NCI-H1694 (cell line): ENCODE measurements around the gene ZNF337.
A peak's percentile ranks its signal among the peaks of the same experiment; 100 is the strongest.
"Not testable (repeated sequence)": the region's sequence is repeated elsewhere in the genome, so short reads cannot be mapped to it uniquely, and the experiment has no call there.

ENCODE experiments used
- DNase-seq: peaks from one replicate; lab custom pipeline; 2025; lab: John Stamatoyannopoulos, UW

Gene ZNF337

GRCh38 chr20:25695532-25696370, 902 bp downstream of the ZNF337 start:
- no peak for DNase-seq

GRCh38 chr20:25692499-25692898, 4.2 kb downstream of the ZNF337 start:
- DNase-seq, result no peak

GRCh38 chr20:25690427-25690826, 6.2 kb downstream of the ZNF337 start:
- DNase-seq, result no peak

GRCh38 chr20:25686081-25687067, 10.3 kb downstream of the ZNF337 start:
- DNase-seq, result peak; percentile 36

- DNase-seq, result no peak
Observed at GRCh38 chr20:25685276-25686080, 11.2 kb downstream of the ZNF337 start.

- not testable (repeated sequence) for DNase-seq
Observed at GRCh38 chr20:25683826-25684225, 12.8 kb downstream of the ZNF337 start.

- no peak for DNase-seq
Observed at GRCh38 chr20:25683050-25683449, 13.6 kb downstream of the ZNF337 start.

- DNase-seq, result no peak
Observed at GRCh38 chr20:25676164-25676809, 20.4 kb downstream of the ZNF337 start.

GRCh38 chr20:25675161-25675560, 21.5 kb downstream of the ZNF337 start:
- DNase-seq, result no peak

GRCh38 chr20:25672659-25673235, 23.9 kb downstream of the ZNF337 start:
- no peak for DNase-seq

- DNase-seq, result no peak
Observed at GRCh38 chr20:25669826-25670422, 26.7 kb downstream of the ZNF337 start.

- DNase-seq, result no peak
Observed at GRCh38 chr20:25668446-25668845, 28.2 kb downstream of the ZNF337 start.

GRCh38 chr20:25659999-25660398, 36.7 kb downstream of the ZNF337 start:
- no peak for DNase-seq

- DNase-seq, result no peak
Observed at GRCh38 chr20:25654487-25654886, 42.2 kb downstream of the ZNF337 start.

- not testable (repeated sequence) for DNase-seq
Observed at GRCh38 chr20:25652866-25653265, 43.8 kb downstream of the ZNF337 start.

GRCh38 chr20:25644814-25645213, 51.8 kb downstream of the ZNF337 start:
- DNase-seq, result no peak

GRCh38 chr20:25643716-25644115, 52.9 kb downstream of the ZNF337 start:
- no peak for DNase-seq

- DNase-seq, result no peak
Observed at GRCh38 chr20:25637247-25637646, 59.4 kb downstream of the ZNF337 start.

GRCh38 chr20:25632940-25633790, 63.5 kb downstream of the ZNF337 start:
- DNase-seq, result no peak

- not testable (repeated sequence) for DNase-seq
Observed at GRCh38 chr20:25630615-25631014, 66.0 kb downstream of the ZNF337 start.
